IMR-90 (cell line): Measurements from ENCODE around the gene EFHD1. TPM values are rescaled to one million over a fixed set of nuclear protein-coding genes. Genes with fewer than 3 reads are reported as not detected.

Experiments used
- ATAC-seq: fragments of 200-7000 bp; cut with Tn5 transposase; 2 replicates; pipeline ENCODE4 v1.9.1; 2020; ENCODE audit warnings: low read depth, mild to moderate bottlenecking, moderate library complexity
- BruUV-seq: library from RNA; stranded (reverse); fragments of 400-500 nt; replicated peaks from 2 replicates; lab custom pipeline; 2021; lab: Mats Ljungman, UMichigan
- CTCF ChIA-PET: fragments of 300-600 bp; formaldehyde crosslinking; extraction: SDS; loops from one replicate; lab custom pipeline; 2021; ENCODE audit warnings: antibody characterized with exemption; lab: Yijun Ruan, JAX
- POLR2A ChIA-PET: fragments of 300-600 bp; sonication (Branson Sonifier 250); formaldehyde crosslinking; loops from one replicate; lab custom pipeline; 2022; ENCODE audit warnings: antibody characterized with exemption; ENCODE audit not compliant: unreplicated experiment; lab: Charles Lee
- DNase-seq: peaks from one replicate; pipeline ENCODE4 v3.0.0; 2013
- H2AFZ ChIP-seq: replicated peaks from 2 replicates; pipeline ENCODE3; 2013; ENCODE audit warnings: low read length, mild to moderate bottlenecking; ENCODE audit not compliant: poor library complexity
- H2AK5ac ChIP-seq: 2 replicates; pipeline ENCODE4 v1.6.1; 2013; ENCODE audit warnings: low read depth, low read length, inconsistent platforms
- H2AK9ac ChIP-seq: replicated peaks from 2 replicates; pipeline ENCODE3; 2013; ENCODE audit warnings: mild to moderate bottlenecking, low read depth, low read length, moderate library complexity; ENCODE audit not compliant: poor library complexity
- H2BK120ac ChIP-seq: 2 replicates; pipeline ENCODE4 v1.6.1; 2013; ENCODE audit warnings: low read depth, low read length, inconsistent platforms
- H2BK15ac ChIP-seq: 3 replicates; pipeline ENCODE4 v1.6.1; 2013; ENCODE audit warnings: low read depth, low read length, inconsistent platforms
- H2BK20ac ChIP-seq: 2 replicates; pipeline ENCODE4 v1.6.1; 2013; ENCODE audit warnings: low read depth, mild to moderate bottlenecking, inconsistent platforms, low read length, moderate library complexity
- H2BK5ac ChIP-seq: 2 replicates; pipeline ENCODE4 v1.6.1; 2013; ENCODE audit warnings: mild to moderate bottlenecking, low read depth, low read length, inconsistent platforms; ENCODE audit not compliant: poor library complexity, severe bottlenecking
- H3K14ac ChIP-seq: replicated peaks from 2 replicates; pipeline ENCODE4 v1.6.1; 2013; ENCODE audit warnings: low read depth, low read length, inconsistent platforms
- H3K18ac ChIP-seq: 2 replicates; pipeline ENCODE4 v1.6.1; 2013; ENCODE audit warnings: low read depth, low read length, control low read depth
- H3K23ac ChIP-seq: 2 replicates; pipeline ENCODE4 v1.6.1; 2013; ENCODE audit warnings: low read depth, low read length, inconsistent platforms
- H3K27ac ChIP-seq: 2 replicates; pipeline ENCODE4 v1.5.1; 2013; ENCODE audit warnings: mild to moderate bottlenecking, control low read depth, low read length; ENCODE audit not compliant: insufficient read depth
- H3K27me3 ChIP-seq: 2 replicates; pipeline ENCODE4 v1.6.1; 2013; ENCODE audit warnings: low read length; ENCODE audit not compliant: control insufficient read depth, insufficient read depth
- H3K36me3 ChIP-seq: 2 replicates; pipeline ENCODE4 v1.6.1; 2013; ENCODE audit warnings: low read length, mixed read lengths; ENCODE audit not compliant: control insufficient read depth, insufficient read depth
- H3K4ac ChIP-seq: 2 replicates; pipeline ENCODE4 v1.6.1; 2013; ENCODE audit warnings: low read depth, low read length, inconsistent platforms
- H3K4me1 ChIP-seq: 2 replicates; pipeline ENCODE4 v1.6.1; 2013; ENCODE audit warnings: low read length, mixed read lengths; ENCODE audit not compliant: control insufficient read depth, insufficient read depth
- H3K4me2 ChIP-seq: 2 replicates; pipeline ENCODE4 v1.6.1; 2013; ENCODE audit warnings: low read depth, mild to moderate bottlenecking, control low read depth, low read length, moderate library complexity
- H3K4me3 ChIP-seq: 2 replicates; pipeline ENCODE4 v1.5.1; 2013; ENCODE audit warnings: low read depth, mild to moderate bottlenecking, control low read depth, low read length, moderate library complexity; ENCODE audit not compliant: insufficient read depth
- H3K56ac ChIP-seq: 2 replicates; pipeline ENCODE4 v1.6.1; 2013; ENCODE audit warnings: low read length, inconsistent platforms; ENCODE audit not compliant: insufficient read depth; ENCODE audit errors: extremely low read depth
- H3K79me1 ChIP-seq, 2 experiments: 2 replicates each; pipeline ENCODE4 v1.6.1; 2013; ENCODE audit warnings: low read length in 2 of 2, inconsistent platforms in 1 of 2, low read depth in 1 of 2
- H3K9ac ChIP-seq: 2 replicates; pipeline ENCODE4 v1.6.1; 2013; ENCODE audit warnings: low read depth, low read length, control low read depth
- H3K9me1 ChIP-seq: 2 replicates; pipeline ENCODE4 v1.6.1; 2013; ENCODE audit warnings: low read length, inconsistent platforms; ENCODE audit not compliant: insufficient read depth
- H3K9me3 ChIP-seq: 2 replicates; pipeline ENCODE4 v1.6.1; 2013; ENCODE audit warnings: low read length; ENCODE audit not compliant: control insufficient read depth, insufficient read depth
- H4K20me1 ChIP-seq: 2 replicates; pipeline ENCODE4 v1.6.1; 2013; ENCODE audit warnings: low read length, inconsistent platforms; ENCODE audit not compliant: insufficient read depth
- H4K5ac ChIP-seq: 2 replicates; pipeline ENCODE4 v1.6.1; 2013; ENCODE audit warnings: mild to moderate bottlenecking, low read depth, low read length, control low read depth
- H4K8ac ChIP-seq, 2 experiments: 2 replicates each; pipeline ENCODE4 v1.6.1; 2013; ENCODE audit warnings: low read depth in 2 of 2, low read length in 2 of 2, control low read depth in 1 of 2, inconsistent platforms in 1 of 2
- H4K91ac ChIP-seq: 2 replicates; pipeline ENCODE4 v1.6.1; 2013; ENCODE audit warnings: low read depth, low read length, inconsistent platforms; ENCODE audit not compliant: insufficient read depth
- FOS ChIP-seq: fragments of 150-350 bp; IDR thresholded peaks from 2 replicates; pipeline ENCODE4 v1.6.1; 2016; ENCODE audit warnings: low read depth, low read length
- MAFK ChIP-seq: IDR thresholded peaks from 2 replicates; pipeline ENCODE4 v1.6.1; 2012; ENCODE audit warnings: low read depth, low read length, improper control_type of control experiment
- NFE2L2 ChIP-seq: fragments of 150-350 bp; IDR thresholded peaks from 2 replicates; pipeline ENCODE4 v1.6.1; 2016; ENCODE audit warnings: low read depth, mild to moderate bottlenecking, low read length
- RCOR1 ChIP-seq: IDR thresholded peaks from 2 replicates; pipeline ENCODE4 v1.6.1; 2012; ENCODE audit warnings: mild to moderate bottlenecking, low read length, improper control_type of control experiment; ENCODE audit not compliant: insufficient replicate concordance
- USF2 ChIP-seq: fragments of 150-350 bp; IDR thresholded peaks from 2 replicates; pipeline ENCODE4 v1.6.1; 2017; ENCODE audit warnings: mild to moderate bottlenecking, antibody characterized with exemption, low read length, low read depth
- WGBS, 2 experiments: methylation state at CpG; one replicate each; pipeline versions ENCODE4 v1.1.5 to v1.1.7; 2013; ENCODE audit warnings: missing lambda C conversion rate in 2 of 2; ENCODE audit not compliant: insufficient read length in 1 of 2; ENCODE audit errors: extremely low coverage in 2 of 2; 5-methylcytosine and 5-hydroxymethylcytosine counted together
- dilution Hi-C: fragments of 300-500 bp; cut with HindIII; formaldehyde crosslinking; loops from one replicate; pipeline ENCODE4 v1.14.3; 2018; ENCODE audit warnings: low sequenced_read_pairs; ENCODE audit not compliant: unreplicated experiment
- in situ Hi-C: fragments of 300-500 bp; cut with MboI; formaldehyde crosslinking; loops from 3 replicates; pipeline ENCODE4 v1.14.3; 2019; ENCODE audit warnings: low sequenced_read_pairs, inconsistent platforms, mixed read lengths
- intact Hi-C: fragments of 100-400 bp; cut with micrococcal nuclease; formaldehyde crosslinking; loops from 2 replicates; pipeline ENCODE4 v1.10.0; 2022
- polyA plus RNA-seq, 3 experiments: library from polyadenylated mRNA; depleted of rRNA; stranded (reverse); fragments of >200 nt; gene quantifications; 2 replicates each; pipeline ENCODE4 v1.2.3, GENCODE V29; 2012; ENCODE audit warnings: low replicate concordance in 1 of 3
- total RNA-seq: library from RNA; depleted of rRNA; stranded (reverse); fragments of >200 nt; gene quantifications from 2 replicates; pipeline ENCODE4 v1.2.3, GENCODE V29; 2012

The EFHD1 gene
- total and polyA plus RNA-seq, 2 of the 4 experiments (the other 2 are of a cell fraction): 0.27 TPM; not detected in 1

- Histone ChIP-seq H3K23ac (no peak overlapping the region), H3K36me3 (no peaks in the 10 kb centered on the region), H2AFZ (no peak overlapping the region), H3K9ac (no peak overlapping the region), H3K4me1 (no peaks in the 10 kb centered on the region), H3K4me3 (no peak overlapping the region), H2AK9ac (no peak overlapping the region), H4K91ac (no peak overlapping the region), H2BK15ac (no peak overlapping the region), H2BK5ac (no peak overlapping the region), H3K9me3 (no peaks in the 10 kb centered on the region), H4K8ac (no peak overlapping the region), H2BK20ac (no peak overlapping the region), H4K20me1 (no peaks in the 10 kb centered on the region), H4K5ac (no peak overlapping the region), H2BK120ac (no peak overlapping the region), H3K14ac (no peak overlapping the region), H3K9me1 (no peaks in the 10 kb centered on the region), H3K27me3 (peaks cover 58% of the 10 kb centered on the region), H3K79me1 (no peaks in the 10 kb centered on the region), H3K4me2 (no peak overlapping the region), H2AK5ac (no peak overlapping the region), H3K4ac (no peak overlapping the region), H3K27ac (no peak overlapping the region), H3K56ac (no peak overlapping the region), H3K18ac (no peak overlapping the region)
- TF ChIP-seq MAFK: no peak
- no peak for TF ChIP-seq NFE2L2
- TF ChIP-seq FOS: no peak
- TF ChIP-seq RCOR1: no peak
- TF ChIP-seq USF2: no peak
- intact Hi-C loops (no loop called here), dilution Hi-C loops (no loop called here), in situ Hi-C loops (no loop called here)
- POLR2A ChIA-PET: no interaction called here
- BruUV-seq: no TSS peak
- ATAC-seq (no peak), DNase-seq (no peak)
- CTCF ChIA-PET: interaction anchor here (0.7 kb wide), 1 partner anchor 453 kb away, joined by 3 read pairs; no protein-coding TSS in a partner anchor
- 100% methylated on average over 1 of the region's 11 CpGs; no CpG with 5 or more reads in 1 of the 2 experiments for WGBS, 2 experiments
Observed at GRCh38 chr2:232637866-232638583, 4.6 kb downstream of the EFHD1 start.
